ENCODE data around the gene RPL27A. TPM values are rescaled to one million over a fixed set of nuclear protein-coding genes. Genes with fewer than 3 reads are reported as not detected.

Gene RPL27A
- total RNA-seq, 1 experiment from 2014 or later: 1,103 TPM

GRCh38 chr11:8701891-8702597 lies 19.5 kb downstream of the RPL27A start (continued):
- no peak for TF ChIP-seq FOXP4 (CRISPR knock-in tag; IDR thresholded peaks at IDR 0.05)
- TF ChIP-seq USF1 (CRISPR knock-in tag; IDR thresholded peaks at IDR 0.05): no peak

- peaks cover 53% of the 10 kb centered on the region for H3K4me1 Mint-ChIP-seq
- no peaks in the 10 kb centered on the region for H3K9me3 Mint-ChIP-seq
- no peak overlapping the region for H3K4me3 Mint-ChIP-seq
- no peak for DNase-seq (ENCODE audit: low spot score)
- H3K36me3 Mint-ChIP-seq: peaks cover 11% of the 10 kb centered on the region
- CTCF ChIA-PET: interaction anchor here (1.8 kb wide), 1 partner anchor 14 kb away, joined by 5 read pairs; no protein-coding TSS in a partner anchor
- peak overlapping the region; percentile 92 for H3K27ac Mint-ChIP-seq
- POLR2A ChIA-PET: interaction anchor here (1.2 kb wide), 1 partner anchor 14 kb away, joined by 3 read pairs; no protein-coding TSS in a partner anchor
- ATAC-seq: no peak
- TF ChIP-seq ERG (CRISPR knock-in tag; IDR thresholded peaks at IDR 0.05) (no peak), JUN (CRISPR knock-in tag; IDR thresholded peaks at IDR 0.05) (no peak), USF2 (CRISPR knock-in tag; IDR thresholded peaks at IDR 0.05) (no peak)
- no peaks in the 10 kb centered on the region for H3K27me3 Mint-ChIP-seq (ENCODE audit: low read depth)
Measured at GRCh38 chr11:8702598-8702915, 20.0 kb downstream of the RPL27A start.

- no peak overlapping the region for H3K4me3 Mint-ChIP-seq
- ChIA-PET POLR2A (no interaction called here), CTCF (interaction anchor here (1.1 kb wide), 1 partner anchor 256 kb away, joined by 4 read pairs; no protein-coding TSS in a partner anchor)
- ATAC-seq: no peak
- H3K27me3 Mint-ChIP-seq (ENCODE audit: low read depth): no peaks in the 10 kb centered on the region
- peaks cover 49% of the 10 kb centered on the region for H3K4me1 Mint-ChIP-seq
- H3K27ac Mint-ChIP-seq: peak overlapping the region; percentile 76
- no peak for DNase-seq (ENCODE audit: low spot score)
- H3K36me3 Mint-ChIP-seq: peaks cover 9% of the 10 kb centered on the region
- no peaks in the 10 kb centered on the region for H3K9me3 Mint-ChIP-seq
- TF ChIP-seq FOXK1 (CRISPR knock-in tag; IDR thresholded peaks at IDR 0.05) (no peak), ZNF532 (CRISPR knock-in tag; IDR thresholded peaks at IDR 0.05; ENCODE audit: borderline replicate concordance) (no peak), ZNF396 (CRISPR knock-in tag; IDR thresholded peaks at IDR 0.05; ENCODE audit: borderline replicate concordance) (no peak), STAT6 (CRISPR knock-in tag; conservative IDR thresholded peaks at IDR 0.05; ENCODE audit: low read depth) (no peak), ESRRA (CRISPR knock-in tag; IDR thresholded peaks at IDR 0.05; ENCODE audit: borderline replicate concordance) (no peak), AR (CRISPR knock-in tag; IDR thresholded peaks at IDR 0.05) (no peak), CDX4 (CRISPR knock-in tag; IDR thresholded peaks at IDR 0.05; ENCODE audit: borderline replicate concordance) (no peak), NFATC4 (CRISPR knock-in tag; IDR thresholded peaks at IDR 0.05) (no peak), ERG (CRISPR knock-in tag; IDR thresholded peaks at IDR 0.05) (no peak)
Measured at GRCh38 chr11:8704136-8704535, 21.5 kb downstream of the RPL27A start.
